Kidney (tissue), 14 donors: Measurements from ENCODE around the gene GNA14. TPM values are rescaled to one million over a fixed set of nuclear protein-coding genes. Genes with fewer than 3 reads are reported as not detected.

Experiments
- DNase-seq, 5 donors: peaks; one replicate each; pipeline ENCODE4 v3.0.0-alpha.2; 2013 to 2020
- FAIRE-seq: peaks from 2 replicates; lab custom pipeline; 2012; peaks lifted over from hg19 to GRCh38; lab: Jason Lieb, UNC
- H3K27ac ChIP-seq, 2 donors: one replicate each; pipeline ENCODE4 v1.7.0; 2013; ENCODE audit warnings: low read depth in 2 of 2, low read length in 2 of 2, inconsistent platforms in 1 of 2
- H3K27me3 ChIP-seq: one replicate; pipeline ENCODE4 v1.7.1; 2013; ENCODE audit warnings: low read length, inconsistent platforms; ENCODE audit not compliant: control insufficient read depth, insufficient read depth
- H3K36me3 ChIP-seq, 3 donors: one replicate each; pipeline versions ENCODE4 v1.7.0 to v1.7.1; 2013; ENCODE audit warnings: low read length in 3 of 3, control low read depth in 1 of 3, inconsistent platforms in 1 of 3; ENCODE audit not compliant: insufficient read depth in 3 of 3, control insufficient read depth in 2 of 3
- H3K4me1 ChIP-seq, 3 donors: one replicate each; pipeline versions ENCODE4 v1.7.0 to v1.7.1; 2013; ENCODE audit warnings: low read length in 3 of 3, inconsistent platforms in 1 of 3, low read depth in 1 of 3; ENCODE audit not compliant: control insufficient read depth in 2 of 3, insufficient read depth in 2 of 3
- H3K4me3 ChIP-seq, 3 donors: one replicate each; pipeline versions ENCODE4 v1.7.0 to v1.8.1; 2013; ENCODE audit warnings: low read length in 3 of 3, control low read depth in 1 of 3, inconsistent platforms in 1 of 3
- H3K9ac ChIP-seq, 3 donors: one replicate each; pipeline versions ENCODE4 v1.7.0 to v1.7.1; 2013; ENCODE audit warnings: low read length in 3 of 3, control low read depth in 1 of 3, inconsistent platforms in 1 of 3
- H3K9me3 ChIP-seq, 3 donors: one replicate each; pipeline versions ENCODE4 v1.7.0 to v1.7.1; 2013; ENCODE audit warnings: low read length in 3 of 3, control low read depth in 1 of 3, inconsistent platforms in 1 of 3; ENCODE audit not compliant: control insufficient read depth in 2 of 3, insufficient read depth in 1 of 3
- intact Hi-C: fragments of 100-400 bp; cut with DNase I; formaldehyde crosslinking; loops from one replicate; pipeline ENCODE4 v1.11.1; 2022
- polyA plus RNA-seq: library from polyadenylated mRNA; stranded (reverse); fragments of 350-450 nt; fragmentation: Illumina TruSeq; extraction: RNeasy Lipid Tissue Mini Kit (QIAGEN cat#74804); gene quantifications from one replicate; pipeline ENCODE4 v1.2.3, GENCODE V29; 2014; ENCODE audit warnings: low read depth, low replicate concordance; ENCODE audit not compliant: insufficient read depth
- total RNA-seq: library from RNA; stranded (reverse); fragmentation: NEBNext Ultra II Directional; extraction: Animal tissue kit (Norgen Biotek cat#: 25700); gene quantifications from one replicate; pipeline ENCODE4 v1.2.1, GENCODE V29; 2021
- TF ChIP-seq, protein P1 (sequence below): IDR thresholded peaks from 3 replicates; pipeline ENCODE4 v1.5.1; 2012; ENCODE audit warnings: mild to moderate bottlenecking, moderate library complexity, borderline replicate concordance; ENCODE audit not compliant: insufficient read depth; ENCODE audit errors: extremely low read depth
- donor health status: control.
- donor health status: control.
- donor health status: control.
- donor health status: control.
- donor health status: control.
- donor health status: DM: yes; HTN: yes; CAD: no.
- donor health status: Normal renal cell carcinoma (clear cell type).

Gene GNA14
- total and polyA plus RNA-seq, 2 donors from 2014 or later, result 6.5 to 10.4 TPM

GRCh38 chr9:77432053-77432452 lies 216.1 kb downstream of the GNA14 start:
- FAIRE-seq (no peak), DNase-seq (no peak)
- Histone ChIP-seq H3K36me3 (no peaks in the 10 kb centered on the region), H3K9ac (no peak overlapping the region), H3K4me3 (no peak overlapping the region), H3K4me1 (no peaks in the 10 kb centered on the region), H3K27me3 (no peaks in the 10 kb centered on the region), H3K27ac (no peak overlapping the region), H3K9me3 (no peaks in the 10 kb centered on the region)
- intact Hi-C loops, result no loop called here
- TF ChIP-seq, protein P1, sequence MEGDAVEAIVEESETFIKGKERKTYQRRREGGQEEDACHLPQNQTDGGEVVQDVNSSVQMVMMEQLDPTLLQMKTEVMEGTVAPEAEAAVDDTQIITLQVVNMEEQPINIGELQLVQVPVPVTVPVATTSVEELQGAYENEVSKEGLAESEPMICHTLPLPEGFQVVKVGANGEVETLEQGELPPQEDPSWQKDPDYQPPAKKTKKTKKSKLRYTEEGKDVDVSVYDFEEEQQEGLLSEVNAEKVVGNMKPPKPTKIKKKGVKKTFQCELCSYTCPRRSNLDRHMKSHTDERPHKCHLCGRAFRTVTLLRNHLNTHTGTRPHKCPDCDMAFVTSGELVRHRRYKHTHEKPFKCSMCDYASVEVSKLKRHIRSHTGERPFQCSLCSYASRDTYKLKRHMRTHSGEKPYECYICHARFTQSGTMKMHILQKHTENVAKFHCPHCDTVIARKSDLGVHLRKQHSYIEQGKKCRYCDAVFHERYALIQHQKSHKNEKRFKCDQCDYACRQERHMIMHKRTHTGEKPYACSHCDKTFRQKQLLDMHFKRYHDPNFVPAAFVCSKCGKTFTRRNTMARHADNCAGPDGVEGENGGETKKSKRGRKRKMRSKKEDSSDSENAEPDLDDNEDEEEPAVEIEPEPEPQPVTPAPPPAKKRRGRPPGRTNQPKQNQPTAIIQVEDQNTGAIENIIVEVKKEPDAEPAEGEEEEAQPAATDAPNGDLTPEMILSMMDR, result no peak

GRCh38 chr9:77429928-77430327 lies 218.2 kb downstream of the GNA14 start:
- no peaks in the 10 kb centered on the region for H3K9me3 ChIP-seq
- H3K27ac ChIP-seq, result no peak overlapping the region
- FAIRE-seq (no peak), DNase-seq (no peak)
- no peak overlapping the region for H3K9ac ChIP-seq
- no peaks in the 10 kb centered on the region for H3K4me1 ChIP-seq
- H3K36me3 ChIP-seq, result no peaks in the 10 kb centered on the region
- intact Hi-C loops, result no loop called here
- H3K27me3 ChIP-seq, result no peaks in the 10 kb centered on the region
- no peak overlapping the region for H3K4me3 ChIP-seq
- TF ChIP-seq, protein P1, result no peak

- no peak overlapping the region for H3K27ac ChIP-seq
- no peak overlapping the region for H3K9ac ChIP-seq
- no peak overlapping the region for H3K4me3 ChIP-seq
- H3K9me3 ChIP-seq, result no peaks in the 10 kb centered on the region
- intact Hi-C loops, result no loop called here
- TF ChIP-seq, protein P1, result no peak
- no peaks in the 10 kb centered on the region for H3K4me1 ChIP-seq
- no peak for DNase-seq
- no peaks in the 10 kb centered on the region for H3K27me3 ChIP-seq
- FAIRE-seq, result no peak
- H3K36me3 ChIP-seq, result peaks cover 0 to 3% (median 0%) of the 10 kb centered on the region in 3 donors
Measured at GRCh38 chr9:77427256-77427927, 220.7 kb downstream of the GNA14 start.
